Thymus (tissue), 14 donors: Measurements from ENCODE around the gene PSMD3. TPM values are rescaled to one million over a fixed set of nuclear protein-coding genes. Genes with fewer than 3 reads are reported as not detected.
A peak's percentile ranks its signal among the peaks of the same experiment; 100 is the strongest.

Experiments used
- DNase-seq, 9 donors: peaks; one replicate each; pipeline ENCODE4 v3.0.0-alpha.2; 2013; ENCODE audit warnings: low spot score in 9 of 9, low read depth in 6 of 9, missing footprints in 1 of 9
- H3K27ac ChIP-seq, 2 donors: one replicate each; pipeline ENCODE4 v1.5.1; 2013; ENCODE audit warnings: control low read depth in 1 of 2, low read depth in 1 of 2, low read length in 1 of 2, mild to moderate bottlenecking in 1 of 2, moderate library complexity in 1 of 2
- H3K27me3 ChIP-seq, 2 donors: one replicate each; pipeline ENCODE4 v1.5.1; 2013; ENCODE audit warnings: low read length in 1 of 2; ENCODE audit not compliant: control insufficient read depth in 2 of 2, insufficient read depth in 1 of 2
- H3K36me3 ChIP-seq, 2 donors: one replicate each; pipeline ENCODE4 v1.5.1; 2013; ENCODE audit warnings: low read length in 1 of 2, mild to moderate bottlenecking in 1 of 2, moderate library complexity in 1 of 2; ENCODE audit not compliant: control insufficient read depth in 2 of 2, insufficient read depth in 2 of 2
- H3K4me1 ChIP-seq, 2 donors: one replicate each; pipeline ENCODE4 v1.5.1; 2013; ENCODE audit warnings: low read length in 2 of 2; ENCODE audit not compliant: control insufficient read depth in 2 of 2, insufficient read depth in 2 of 2
- H3K4me3 ChIP-seq, 2 donors: one replicate each; pipeline ENCODE4 v1.5.1; 2013; ENCODE audit warnings: low read length in 2 of 2, control low read depth in 1 of 2, mild to moderate bottlenecking in 1 of 2
- H3K9me3 ChIP-seq, 2 donors: one replicate each; pipeline ENCODE4 v1.5.1; 2013; ENCODE audit warnings: low read length in 1 of 2, mild to moderate bottlenecking in 1 of 2; ENCODE audit not compliant: control insufficient read depth in 2 of 2, insufficient read depth in 1 of 2
- WGBS: extraction: QIAGEN DNeasy Blood & Tissue Kit; methylation state at CpG from one replicate; pipeline ENCODE4 v1.1.7; 2013; 5-methylcytosine and 5-hydroxymethylcytosine counted together
- long read RNA-seq, 10 donors: transcript quantifications; one replicate each; lab custom pipeline, GENCODE V29; 2026
- polyA plus RNA-seq: library from polyadenylated mRNA; stranded (reverse); fragments of 200-250 nt; gene quantifications from one replicate; pipeline ENCODE4 v1.2.3, GENCODE V29; 2013
- total RNA-seq: library from RNA; stranded (reverse); fragments of 120-200 nt; gene quantifications from one replicate; pipeline ENCODE4 v1.2.4, GENCODE V29; 2013
- donor health status: healthy.

The PSMD3 gene
- total RNA-seq, result 71.8 TPM
- polyA plus RNA-seq, result 48.1 TPM
- long read RNA-seq, donor 1, result 0 reads
- long read RNA-seq, donor 2, result 0 reads
- long read RNA-seq, donor 3, transcript PSMD3-201 (12 exons, 2,158 nt), result major isoform, 30 of 49 reads
- long read RNA-seq, donor 3, partial matches to known transcripts, result 18 of 49 reads
- long read RNA-seq, donor 3, other reads (novel, unspliced or antisense), result 0 of 49 reads
- long read RNA-seq, donor 4, transcript PSMD3-201 (12 exons, 2,158 nt), result major isoform, 18 of 28 reads
- long read RNA-seq, donor 4, partial matches to known transcripts, result 9 of 28 reads
- long read RNA-seq, donor 4, other reads (novel, unspliced or antisense), result 0 of 28 reads
- long read RNA-seq, donor 5, transcript PSMD3-201 (12 exons, 2,158 nt), result major isoform, 31 of 70 reads
- long read RNA-seq, donor 5, partial matches to known transcripts, result 38 of 70 reads
- long read RNA-seq, donor 5, other reads (novel, unspliced or antisense), result 0 of 70 reads
- long read RNA-seq, donor 6, transcript PSMD3-201 (12 exons, 2,158 nt), result major isoform, 28 of 59 reads
- long read RNA-seq, donor 6, partial matches to known transcripts, result 30 of 59 reads
- long read RNA-seq, donor 6, other reads (novel, unspliced or antisense), result 0 of 59 reads
- long read RNA-seq, donor 7, transcript PSMD3-201 (12 exons, 2,158 nt), result major isoform, 20 of 25 reads
- long read RNA-seq, donor 7, partial matches to known transcripts, result 5 of 25 reads
- long read RNA-seq, donor 7, other reads (novel, unspliced or antisense), result 0 of 25 reads
- long read RNA-seq, donor 8, transcript PSMD3-201 (12 exons, 2,158 nt), result major isoform, 12 of 17 reads
- long read RNA-seq, donor 8, partial matches to known transcripts, result 5 of 17 reads
- long read RNA-seq, donor 8, other reads (novel, unspliced or antisense), result 0 of 17 reads
- long read RNA-seq, donor 9, transcript PSMD3-201 (12 exons, 2,158 nt), result major isoform, 7 of 16 reads
- long read RNA-seq, donor 9, partial matches to known transcripts, result 8 of 16 reads
- long read RNA-seq, donor 9, other reads (novel, unspliced or antisense), result 0 of 16 reads
- long read RNA-seq, donor 10, transcript PSMD3-201 (12 exons, 2,158 nt), result major isoform, 14 of 35 reads
- long read RNA-seq, donor 10, partial matches to known transcripts, result 20 of 35 reads
- long read RNA-seq, donor 10, other reads (novel, unspliced or antisense), result 0 of 35 reads

- H3K27me3 ChIP-seq, result no peaks in the 10 kb centered on the region
- no peaks in the 10 kb centered on the region for H3K9me3 ChIP-seq
- H3K4me3 ChIP-seq, result peak within 1 kb of the TSS; percentile 93 to 97
- peak within 1 kb of the TSS; percentile 85 to 94 for H3K27ac ChIP-seq
- peaks cover 14 to 17% of the 10 kb centered on the region in 2 donors for H3K4me1 ChIP-seq
- peak; percentile 99 to 100 (median 100) for DNase-seq
- WGBS, result under 1% methylated on average over 84 of the region's 84 CpGs
- H3K36me3 ChIP-seq, result peaks cover 16% of the 10 kb centered on the region in 2 donors
Observed at GRCh38 chr17:39980351-39981206, at the start of gene PSMD3. PSMD3 (plus strand) TSS chr17:39980807; CDS start chr17:39980971, 164 bp downstream.

DNA sequence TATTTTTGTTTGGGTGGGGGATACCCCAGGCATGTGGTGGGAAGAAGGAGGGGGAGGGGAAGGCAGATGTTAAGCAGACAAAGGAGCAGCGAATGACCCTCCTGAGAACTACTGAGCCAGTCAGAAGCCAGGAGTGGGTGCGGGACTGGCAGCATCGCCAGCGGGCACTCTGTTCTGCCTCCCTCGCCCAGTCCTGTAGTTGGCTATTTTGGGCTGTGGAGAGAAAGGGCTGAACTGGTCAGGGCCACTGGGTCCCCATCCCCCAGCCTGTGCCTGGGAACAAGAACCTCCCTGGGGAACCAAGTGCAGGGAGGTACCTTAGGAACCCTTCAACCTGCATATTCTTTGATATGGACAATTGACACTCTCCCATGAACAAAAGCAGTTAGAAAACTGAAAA, 46.7 kb upstream of the PSMD3 start:
- H3K27me3 ChIP-seq, result no peaks in the 10 kb centered on the region
- no peaks in the 10 kb centered on the region for H3K36me3 ChIP-seq
- no peak for DNase-seq
- no peak overlapping the region for H3K4me3 ChIP-seq
- H3K4me1 ChIP-seq, result peaks cover under 1 to 16% of the 10 kb centered on the region in 2 donors
- WGBS, result 94% methylated on average over 5 of the region's 5 CpGs
- H3K9me3 ChIP-seq, result no peaks in the 10 kb centered on the region
- H3K27ac ChIP-seq, result no peak overlapping the region

DNA sequence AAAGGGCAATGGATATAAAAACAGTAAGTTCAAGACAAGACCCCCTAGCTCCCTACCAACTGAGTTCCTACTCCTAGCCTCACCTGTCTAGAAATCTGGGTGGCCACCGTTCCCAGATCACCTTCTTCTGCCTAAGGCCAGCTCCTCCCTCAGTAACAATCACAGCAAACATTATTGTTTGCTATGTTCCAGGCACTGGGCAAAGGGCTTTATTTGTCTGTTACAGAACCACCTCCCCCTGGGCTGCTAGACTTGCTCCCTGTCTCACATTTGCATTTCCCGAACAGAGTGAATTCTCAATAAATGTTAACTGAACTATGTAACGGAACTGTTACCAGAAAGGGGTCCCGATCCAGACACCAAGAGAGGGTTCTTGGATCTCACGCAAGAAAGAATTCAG, 46.3 kb upstream of the PSMD3 start:
- no peak for DNase-seq
- Histone ChIP-seq H3K4me3 (no peak overlapping the region), H3K4me1 (peaks cover under 1 to 19% of the 10 kb centered on the region in 2 donors), H3K27me3 (no peaks in the 10 kb centered on the region), H3K27ac (no peak overlapping the region), H3K36me3 (no peaks in the 10 kb centered on the region), H3K9me3 (no peaks in the 10 kb centered on the region)
- 96% methylated on average over 5 of the region's 5 CpGs for WGBS

DNA sequence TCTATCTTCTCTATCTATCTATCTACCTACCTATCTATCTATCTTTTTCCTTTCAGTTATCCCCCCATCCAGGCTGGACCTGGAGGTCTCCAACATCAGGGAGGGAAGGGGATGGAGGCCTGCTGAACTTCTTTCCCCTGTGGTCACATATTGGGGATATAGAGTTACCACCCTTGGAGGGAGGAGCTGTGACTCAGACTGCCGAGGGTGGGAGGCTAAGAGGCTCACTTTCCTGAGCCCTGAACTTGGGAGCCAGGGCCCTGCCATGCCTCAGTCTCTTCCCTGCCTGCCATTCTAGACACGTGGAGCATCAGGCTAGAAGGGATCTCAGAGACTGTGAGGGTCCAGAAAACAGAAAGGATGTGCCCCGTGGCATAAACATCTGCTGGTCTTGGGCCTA, 44.7 kb upstream of the PSMD3 start:
- H3K36me3 ChIP-seq, result no peaks in the 10 kb centered on the region
- no peak for DNase-seq
- H3K4me3 ChIP-seq, result no peak overlapping the region
- WGBS, result 96% methylated on average over 3 of the region's 3 CpGs
- no peaks in the 10 kb centered on the region for H3K27me3 ChIP-seq
- no peak overlapping the region for H3K27ac ChIP-seq
- peaks cover 13 to 32% of the 10 kb centered on the region in 2 donors for H3K4me1 ChIP-seq
- H3K9me3 ChIP-seq, result no peaks in the 10 kb centered on the region

DNA sequence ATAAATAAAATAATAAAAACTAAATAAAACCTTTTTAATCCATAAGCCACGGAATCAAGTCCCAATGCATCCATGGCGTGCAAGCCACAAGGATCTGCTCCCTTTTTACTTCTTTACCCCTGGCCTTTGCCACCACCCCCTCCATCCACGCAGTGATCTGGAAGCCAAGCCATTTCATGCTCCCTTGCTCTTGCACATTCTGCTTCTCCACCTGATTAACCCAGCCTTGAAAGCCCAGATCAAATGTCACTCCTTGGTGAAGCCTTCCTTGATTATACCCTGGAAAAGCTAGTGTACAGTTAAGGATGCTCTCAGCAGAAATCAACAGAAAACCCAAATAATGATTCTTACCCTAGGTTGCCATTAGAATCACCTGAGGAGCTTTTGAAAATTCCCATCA, 43.2 kb upstream of the PSMD3 start:
- Histone ChIP-seq H3K4me1 (peaks cover 13 to 32% of the 10 kb centered on the region in 2 donors), H3K9me3 (no peaks in the 10 kb centered on the region), H3K4me3 (no peak overlapping the region), H3K27me3 (no peaks in the 10 kb centered on the region), H3K27ac (no peak overlapping the region), H3K36me3 (no peaks in the 10 kb centered on the region)
- WGBS, result 97% methylated on average over 3 of the region's 3 CpGs
- no peak for DNase-seq

GRCh38 chr17:39938140-39938869, 42.3 kb upstream of the PSMD3 start:
- no peaks in the 10 kb centered on the region for H3K9me3 ChIP-seq
- H3K36me3 ChIP-seq, result no peaks in the 10 kb centered on the region
- H3K27me3 ChIP-seq, result no peaks in the 10 kb centered on the region
- no peak overlapping the region for H3K4me3 ChIP-seq
- H3K4me1 ChIP-seq, result peaks cover 13 to 32% of the 10 kb centered on the region in 2 donors
- WGBS, result 93% methylated on average over 8 of the region's 8 CpGs
- no peak overlapping the region for H3K27ac ChIP-seq
- DNase-seq, result no peak

DNA sequence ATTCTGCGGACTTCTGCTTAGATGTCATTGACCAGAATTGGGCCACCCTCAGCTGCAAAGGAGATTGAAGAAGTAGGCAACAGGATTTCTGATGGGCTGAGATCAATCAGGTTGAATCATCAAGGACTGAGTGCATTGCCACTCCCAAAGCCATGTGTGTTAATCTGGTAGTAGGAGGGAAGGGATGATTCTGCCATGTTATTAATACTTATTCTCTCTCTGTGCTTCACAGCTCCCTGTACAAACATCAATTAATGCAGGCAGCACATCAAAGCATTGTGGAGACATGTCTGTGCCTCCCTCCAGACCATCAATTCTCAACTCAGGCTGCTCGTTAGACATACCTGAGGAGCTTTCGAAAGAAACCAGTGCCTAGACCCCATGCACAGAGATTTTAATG, 41.5 kb upstream of the PSMD3 start:
- H3K4me3 ChIP-seq, result no peak overlapping the region
- H3K27ac ChIP-seq, result no peak overlapping the region
- no peaks in the 10 kb centered on the region for H3K9me3 ChIP-seq
- WGBS, result 92% methylated on average over 3 of the region's 3 CpGs
- no peaks in the 10 kb centered on the region for H3K27me3 ChIP-seq
- no peaks in the 10 kb centered on the region for H3K36me3 ChIP-seq
- H3K4me1 ChIP-seq, result peaks cover 18 to 32% of the 10 kb centered on the region in 2 donors
- DNase-seq, result no peak
